SK-N-SH (cell line): Measurements from ENCODE around the gene MAP4K5. TPM values are rescaled to one million over a fixed set of nuclear protein-coding genes. Genes with fewer than 3 reads are reported as not detected.

Source experiments
- CTCF ChIA-PET: fragments of 300-600, 350-600 bp; formaldehyde crosslinking; extraction: SDS; loops from one replicate; lab custom pipeline; 2021; lab: Yijun Ruan, JAX
- POLR2A ChIA-PET: fragments of 350-600 bp; sonication (Branson Sonifier 250); formaldehyde crosslinking; extraction: SDS; loops from one replicate; lab custom pipeline; 2020; ENCODE audit warnings: antibody characterized with exemption, inconsistent platforms; lab: Yijun Ruan, JAX
- DNase-seq: peaks from one replicate; pipeline ENCODE4 v3.0.0; 2012
- H2AFZ ChIP-seq: fragments of 200-600 bp; sonication (generic); 2 replicates; pipeline ENCODE4 v1.8.1; 2016; ENCODE audit warnings: antibody characterized with exemption, mild to moderate bottlenecking, low read depth
- H3F3A ChIP-seq: fragments of 200-600 bp; sonication (generic); replicated peaks from 2 replicates; pipeline ENCODE3; 2016; ENCODE audit warnings: antibody characterized with exemption, mild to moderate bottlenecking; ENCODE audit not compliant: insufficient read depth
- H3K27ac ChIP-seq, 2 experiments: fragments of 200-500 bp in 1 of 2; fragments of 200-600 bp in 1 of 2; sonication (Bioruptor generic) in 1 of 2; sonication (generic), shearing (Covaris generic) in 1 of 2; 2 replicates each; pipeline versions ENCODE4 v1.5.1 to v1.6.1; 2014 to 2016; ENCODE audit warnings: low read depth in 2 of 2, inconsistent platforms in 1 of 2, low read length in 1 of 2, mild to moderate bottlenecking in 1 of 2, mixed read lengths in 1 of 2
- H3K27me3 ChIP-seq: fragments of 200-600 bp; sonication (generic), shearing (Covaris generic); 2 replicates; pipeline ENCODE4 v1.6.1; 2016; ENCODE audit warnings: mixed run types; ENCODE audit not compliant: insufficient read depth
- H3K36me3 ChIP-seq, 2 experiments: fragments of 200-500 bp in 1 of 2; fragments of 200-600 bp in 1 of 2; sonication (Bioruptor generic) in 1 of 2; sonication (generic) in 1 of 2; replicated peaks in 1 of 2; 2 replicates each; pipeline versions ENCODE3 to v1.5.1; 2014 to 2016; ENCODE audit warnings: low read length in 1 of 2, mild to moderate bottlenecking in 1 of 2; ENCODE audit not compliant: insufficient read depth in 2 of 2, control insufficient read depth in 1 of 2
- H3K4me1 ChIP-seq, 2 experiments: fragments of 200-500 bp in 1 of 2; fragments of 200-600 bp in 1 of 2; sonication (Bioruptor generic) in 1 of 2; sonication (generic), shearing (Covaris generic) in 1 of 2; 2 replicates each; pipeline versions ENCODE4 v1.5.1 to v1.6.1; 2014 to 2016; ENCODE audit warnings: low read depth in 1 of 2, low read length in 1 of 2, mixed run types in 1 of 2; ENCODE audit not compliant: insufficient read depth in 2 of 2, control insufficient read depth in 1 of 2
- H3K4me2 ChIP-seq: fragments of 200-600 bp; sonication (generic), shearing (Covaris generic); 2 replicates; pipeline ENCODE4 v1.6.1; 2017; ENCODE audit warnings: mixed run types
- H3K4me3 ChIP-seq, 2 experiments: fragments of 200-500 bp in 1 of 2; fragments of 200-600 bp in 1 of 2; sonication (Bioruptor generic) in 1 of 2; sonication (generic), shearing (Covaris generic) in 1 of 2; 2 replicates each; pipeline versions ENCODE4 v1.5.1 to v1.8.1; 2014 to 2016; ENCODE audit warnings: low read depth in 2 of 2, inconsistent platforms in 1 of 2, low read length in 1 of 2, mild to moderate bottlenecking in 1 of 2, mixed read lengths in 1 of 2, moderate library complexity in 1 of 2
- H3K79me2 ChIP-seq: fragments of 200-600 bp; sonication (generic); 2 replicates; pipeline ENCODE4 v1.8.1; 2017; ENCODE audit warnings: mild to moderate bottlenecking; ENCODE audit not compliant: insufficient read depth
- H3K9ac ChIP-seq: fragments of 200-600 bp; sonication (generic); 2 replicates; pipeline ENCODE4 v1.6.1; 2017; ENCODE audit warnings: mixed run types
- H3K9me2 ChIP-seq: fragments of 200-600 bp; sonication (generic); 2 replicates; pipeline ENCODE4 v1.6.1; 2017; ENCODE audit warnings: mixed run types
- H3K9me3 ChIP-seq: fragments of 200-600 bp; sonication (generic); 2 replicates; pipeline ENCODE4 v1.6.1; 2017; ENCODE audit warnings: mixed run types, mild to moderate bottlenecking, moderate library complexity
- H4K20me1 ChIP-seq: fragments of 200-600 bp; sonication (generic); 2 replicates; pipeline ENCODE4 v1.6.1; 2017; ENCODE audit warnings: mild to moderate bottlenecking, mixed run types; ENCODE audit not compliant: insufficient read depth
- CHD2 ChIP-seq: fragments of 150-350 bp; IDR thresholded peaks from 2 replicates; pipeline ENCODE4 v1.6.1; 2018; ENCODE audit warnings: low read length; ENCODE audit not compliant: partially characterized antibody
- ELF1 ChIP-seq: IDR thresholded peaks from 2 replicates; pipeline ENCODE4 v1.4.0; 2012
- EZH2phosphoT487 ChIP-seq: fragments of 200-600 bp; sonication (generic); IDR thresholded peaks from 2 replicates; pipeline ENCODE4 v1.6.1; 2017; ENCODE audit warnings: low read depth, mixed run types, mild to moderate bottlenecking, antibody characterized with exemption, moderate library complexity, borderline replicate concordance
- FOXM1 ChIP-seq: IDR thresholded peaks from 2 replicates; pipeline ENCODE4 v1.4.0; 2012; ENCODE audit warnings: low read depth, mild to moderate bottlenecking
- GATA2 ChIP-seq: sonication (generic); formaldehyde crosslinking; IDR thresholded peaks from 2 replicates; pipeline ENCODE4 v1.5.0; 2020; ENCODE audit warnings: mild to moderate bottlenecking, missing genetic modification reagents
- IRF3 ChIP-seq: fragments of 150-350 bp; IDR thresholded peaks from 2 replicates; pipeline ENCODE4 v1.6.1; 2016; ENCODE audit warnings: mild to moderate bottlenecking, low read depth, low read length
- JUND ChIP-seq: IDR thresholded peaks from 2 replicates; pipeline ENCODE4 v1.4.0; 2012
- MAX ChIP-seq: IDR thresholded peaks from 2 replicates; pipeline ENCODE4 v1.4.0; 2012; ENCODE audit warnings: low read depth
- MEF2A ChIP-seq: IDR thresholded peaks from 2 replicates; pipeline ENCODE4 v1.4.0; 2012; ENCODE audit warnings: low read depth, borderline replicate concordance
- NFIC ChIP-seq: IDR thresholded peaks from 2 replicates; pipeline ENCODE4 v1.4.0; 2012; ENCODE audit warnings: borderline replicate concordance
- NRF1 ChIP-seq: IDR thresholded peaks from 2 replicates; pipeline ENCODE4 v1.6.1; 2012; ENCODE audit warnings: low read depth, mild to moderate bottlenecking, low read length
- POLR2AphosphoS5 ChIP-seq: IDR thresholded peaks from 2 replicates; pipeline ENCODE4 v1.6.1; 2012; ENCODE audit warnings: low read depth, low read length
- RFX5 ChIP-seq: IDR thresholded peaks from 2 replicates; pipeline ENCODE4 v1.6.1; 2012; ENCODE audit warnings: mild to moderate bottlenecking, improper control_type of control experiment, low read length
- SIN3A ChIP-seq: IDR thresholded peaks from 2 replicates; pipeline ENCODE4 v1.6.1; 2012; ENCODE audit warnings: low read depth, mild to moderate bottlenecking, low read length, moderate library complexity, borderline replicate concordance
- TAF1 ChIP-seq: IDR thresholded peaks from 2 replicates; pipeline ENCODE4 v1.6.1; 2012; ENCODE audit warnings: low read depth, mild to moderate bottlenecking, low read length, moderate library complexity, borderline replicate concordance
- TCF12 ChIP-seq: IDR thresholded peaks from 2 replicates; pipeline ENCODE4 v1.4.0; 2012
- USF1 ChIP-seq: IDR thresholded peaks from 2 replicates; pipeline ENCODE4 v1.4.0; 2012; ENCODE audit warnings: low read depth, borderline replicate concordance
- USF2 ChIP-seq: fragments of 150-350 bp; IDR thresholded peaks from 2 replicates; pipeline ENCODE4 v1.6.1; 2017; ENCODE audit warnings: antibody characterized with exemption, low read length, low read depth, borderline replicate concordance
- WGBS: methylation state at CpG from one replicate; pipeline ENCODE4 v1.1.6; 2017; ENCODE audit warnings: low lambda C conversion rate; 5-methylcytosine and 5-hydroxymethylcytosine counted together
- polyA plus RNA-seq, 3 experiments: library from polyadenylated mRNA; depleted of rRNA; stranded (reverse); fragments of >200 nt; gene quantifications; 2 replicates each; pipeline ENCODE4 v1.2.3, GENCODE V29; 2012

Gene MAP4K5
- polyA plus RNA-seq, 1 of the 3 experiments (the other 2 are of a cell fraction), result 31.8 TPM

GRCh38 chr14:50488521-50488920 is 43.8 kb downstream of the MAP4K5 start:
- H2AFZ ChIP-seq, result no peak overlapping the region
- H4K20me1 ChIP-seq, result peaks cover 28% of the 10 kb centered on the region
- no peaks in the 10 kb centered on the region for H3K27me3 ChIP-seq
- H3K9me3 ChIP-seq, result no peaks in the 10 kb centered on the region
- peaks cover 17 to 61% of the 10 kb centered on the region in 2 experiments for H3K36me3 ChIP-seq
- CTCF ChIA-PET, result no interaction called here
- no peaks in the 10 kb centered on the region for H3K9me2 ChIP-seq
- no peaks in the 10 kb centered on the region for H3K4me1 ChIP-seq
- POLR2A ChIA-PET, result no interaction called here
- no peak overlapping the region for H3K27ac ChIP-seq
- peaks cover 88% of the 10 kb centered on the region for H3K79me2 ChIP-seq
- H3K4me3 ChIP-seq, result no peak overlapping the region
- no peak for DNase-seq
- no peak overlapping the region for H3K4me2 ChIP-seq
- no peak overlapping the region for H3K9ac ChIP-seq
- peaks cover 9% of the 10 kb centered on the region for H3F3A ChIP-seq
- WGBS, result 100% methylated on average over 1 of the region's 1 CpG
- no peak for TF ChIP-seq NRF1
- TF ChIP-seq NFIC, result no peak
- no peak for TF ChIP-seq USF1
- TF ChIP-seq MEF2A, result no peak
- no peak for TF ChIP-seq MAX
- no peak for TF ChIP-seq TAF1
- TF ChIP-seq USF2, result no peak
- no peak for TF ChIP-seq RFX5
- no peak for TF ChIP-seq GATA2 (CRISPR knock-in tag)
- TF ChIP-seq POLR2AphosphoS5, result no peak
- TF ChIP-seq CHD2, result no peak
- no peak for TF ChIP-seq FOXM1
- TF ChIP-seq, all 33 proteins: peak for 0

GRCh38 chr14:50479041-50479440 is 53.3 kb downstream of the MAP4K5 start:
- Histone ChIP-seq H3K27ac (no peak overlapping the region), H3K27me3 (no peaks in the 10 kb centered on the region), H3K9ac (no peak overlapping the region), H3K79me2 (peaks cover 31% of the 10 kb centered on the region), H3K36me3 (peaks cover 40 to 80% of the 10 kb centered on the region in 2 experiments), H3K9me3 (no peaks in the 10 kb centered on the region; the same call in 1 of the 2 replicates), H4K20me1 (no peaks in the 10 kb centered on the region), H3K4me1 (no peaks in the 10 kb centered on the region), H2AFZ (no peak overlapping the region), H3K9me2 (no peaks in the 10 kb centered on the region), H3K4me3 (no peak overlapping the region), H3K4me2 (no peak overlapping the region), H3F3A (peaks cover 9% of the 10 kb centered on the region)
- CTCF ChIA-PET, result no interaction called here
- POLR2A ChIA-PET, result no interaction called here
- DNase-seq, result no peak
- TF ChIP-seq NFIC (no peak), JUND (no peak), TCF12 (no peak), NRF1 (no peak), IRF3 (no peak), POLR2AphosphoS5 (no peak), USF1 (no peak), SIN3A (no peak), EZH2phosphoT487 (no peak), USF2 (no peak), ELF1 (no peak)
- 95% methylated on average over 2 of the region's 2 CpGs for WGBS
